ENCODE data around the gene ATE1.
"Not testable (repeated sequence)": the region's sequence is repeated elsewhere in the genome, so short reads cannot be mapped to it uniquely, and the experiment has no call there.

The ATE1 gene

DNA sequence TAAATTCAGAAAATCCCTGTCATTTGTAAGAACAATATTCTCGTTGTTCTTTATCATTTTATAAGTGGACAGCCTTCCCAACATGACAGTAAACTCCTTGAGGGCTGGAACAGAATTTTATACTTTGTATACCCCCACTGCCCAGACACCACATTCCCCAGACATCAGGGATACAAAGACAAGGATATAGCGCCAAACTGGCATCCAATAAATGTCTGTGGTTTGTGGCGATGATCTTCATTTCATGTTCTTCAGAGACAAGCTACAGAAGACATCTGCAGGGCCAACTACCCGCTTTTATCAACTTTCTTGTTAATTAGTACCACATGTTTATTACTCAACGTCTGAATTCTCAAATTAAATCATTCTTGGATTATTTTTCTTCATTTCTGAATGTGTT, 155.9 kb downstream of the ATE1 start:
- Histone ChIP-seq H3K36me3 (ENCODE audit: control insufficient read depth, insufficient read depth, low read length) (no peaks in the 10 kb centered on the region), H3K9ac (ENCODE audit: low read depth, low read length) (no peak overlapping the region), H3K9me3 (ENCODE audit: control insufficient read depth, insufficient read depth, low read length) (no peaks in the 10 kb centered on the region; the same call in 1 of the 2 replicates), H3K27me3 (ENCODE audit: control insufficient read depth, insufficient read depth, low read length) (no peaks in the 10 kb centered on the region), H3K27ac (ENCODE audit: low read depth, low read length) (no peak overlapping the region), H3K4me1 (ENCODE audit: control insufficient read depth, insufficient read depth, low read length) (peaks cover 14% of the 10 kb centered on the region), H3K4me3 (ENCODE audit: low read depth, low read length) (no peak overlapping the region)

DNA sequence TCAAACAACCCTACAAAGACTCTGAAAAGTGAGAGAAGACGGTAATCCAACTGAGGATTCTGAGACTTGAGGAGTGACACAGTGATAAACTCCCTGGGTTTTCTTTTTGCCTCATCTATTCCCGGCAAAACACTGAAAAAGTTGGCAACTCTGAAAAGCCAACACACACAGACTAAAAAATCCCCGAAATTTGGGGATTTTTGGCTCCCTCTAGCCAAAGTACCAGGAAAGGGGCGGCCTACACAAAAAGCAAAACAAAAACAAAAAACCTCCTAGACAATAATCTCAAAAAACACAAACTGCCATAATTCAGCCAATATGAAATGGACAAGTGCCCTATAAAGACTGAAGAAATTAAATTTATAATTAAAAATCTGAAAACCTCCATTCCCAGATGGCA, 161.4 kb downstream of the ATE1 start:
- Histone ChIP-seq H3K9me3 (ENCODE audit: control insufficient read depth, insufficient read depth, low read length) (no peaks in the 10 kb centered on the region; the same call in 1 of the 2 replicates), H3K27me3 (ENCODE audit: control insufficient read depth, insufficient read depth, low read length) (no peaks in the 10 kb centered on the region), H3K9ac (ENCODE audit: low read depth, low read length) (no peak overlapping the region), H3K36me3 (ENCODE audit: control insufficient read depth, insufficient read depth, low read length) (no peaks in the 10 kb centered on the region), H3K27ac (ENCODE audit: low read depth, low read length) (no peak overlapping the region), H3K4me1 (ENCODE audit: control insufficient read depth, insufficient read depth, low read length) (no peaks in the 10 kb centered on the region; the same call in 1 of the 2 replicates), H3K4me3 (ENCODE audit: low read depth, low read length) (no peak overlapping the region)

DNA sequence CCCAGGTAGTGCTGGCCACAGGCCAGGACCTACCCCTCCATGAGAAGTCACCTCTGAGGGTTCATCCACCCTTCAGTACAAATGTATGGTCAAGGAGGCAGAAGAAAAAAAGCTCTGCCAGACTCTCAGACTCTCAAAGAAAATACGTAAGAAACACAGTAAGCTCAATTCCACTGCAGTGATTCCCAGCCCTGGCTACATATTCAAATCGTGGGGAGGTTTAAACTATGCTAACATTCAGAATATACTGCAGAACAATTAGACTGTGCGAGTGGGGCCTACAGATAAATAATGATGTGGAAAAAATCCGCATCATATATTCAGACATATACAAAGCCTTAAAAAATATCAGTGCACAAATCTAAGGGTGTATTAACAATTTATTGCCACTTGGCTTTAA, 162.6 kb downstream of the ATE1 start:
- no peak overlapping the region for H3K4me3 ChIP-seq (ENCODE audit: low read depth, low read length)
- H3K36me3 ChIP-seq (ENCODE audit: control insufficient read depth, insufficient read depth, low read length), result no peaks in the 10 kb centered on the region
- H3K27me3 ChIP-seq (ENCODE audit: control insufficient read depth, insufficient read depth, low read length), result no peaks in the 10 kb centered on the region

DNA sequence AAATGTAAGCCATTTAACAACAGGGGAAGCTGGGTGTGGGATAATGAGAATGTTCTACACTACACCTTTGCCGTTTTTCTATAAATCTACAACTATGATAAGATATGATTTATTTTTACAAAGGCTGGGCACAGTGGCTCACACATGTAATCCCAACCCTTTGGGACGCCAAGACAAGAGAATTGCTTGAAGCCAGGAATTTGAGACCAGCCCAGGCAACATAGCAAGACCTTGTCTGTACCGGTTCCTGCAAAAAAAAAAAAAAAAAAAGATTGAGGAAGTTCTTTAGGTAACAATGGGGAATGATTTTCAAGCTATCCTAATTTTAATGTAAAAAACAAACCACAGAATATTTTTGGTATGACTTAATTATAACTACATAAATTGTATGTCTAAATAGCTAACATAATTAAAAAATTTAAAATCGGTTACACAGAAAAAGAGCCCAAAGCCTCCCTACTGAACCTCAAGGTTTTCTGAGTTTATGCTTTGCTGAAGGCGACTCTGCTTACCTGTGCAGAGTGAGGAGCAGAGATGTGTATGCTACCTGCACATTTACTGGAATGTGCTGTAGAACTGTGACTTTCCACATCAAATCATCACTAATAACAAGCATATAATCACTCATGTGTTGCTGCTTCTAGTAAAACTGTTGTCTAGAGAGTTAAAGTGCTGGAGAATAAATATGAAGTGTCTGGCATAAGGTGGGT, 163.4 kb downstream of the ATE1 start:
- no peak overlapping the region for H3K4me3 ChIP-seq (ENCODE audit: low read depth, low read length)
- H3K4me1 ChIP-seq (ENCODE audit: control insufficient read depth, insufficient read depth, low read length), result no peaks in the 10 kb centered on the region; the same call in 1 of the 2 replicates
- peaks cover 16% of the 10 kb centered on the region for H3K9me3 ChIP-seq (ENCODE audit: control insufficient read depth, insufficient read depth, low read length)
- no peak overlapping the region for H3K27ac ChIP-seq (ENCODE audit: low read depth, low read length)
- no peaks in the 10 kb centered on the region for H3K27me3 ChIP-seq (ENCODE audit: control insufficient read depth, insufficient read depth, low read length)
- H3K9ac ChIP-seq (ENCODE audit: low read depth, low read length), result no peak overlapping the region
- H3K36me3 ChIP-seq (ENCODE audit: control insufficient read depth, insufficient read depth, low read length), result no peaks in the 10 kb centered on the region

More for the DNA sequence above, 162.6 kb downstream of the ATE1 start:
- Histone ChIP-seq H3K4me1 (ENCODE audit: control insufficient read depth, insufficient read depth, low read length) (no peaks in the 10 kb centered on the region; the same call in 1 of the 2 replicates), H3K9me3 (ENCODE audit: control insufficient read depth, insufficient read depth, low read length) (peaks cover 9% of the 10 kb centered on the region), H3K27ac (ENCODE audit: low read depth, low read length) (no peak overlapping the region), H3K9ac (ENCODE audit: low read depth, low read length) (no peak overlapping the region)

DNA sequence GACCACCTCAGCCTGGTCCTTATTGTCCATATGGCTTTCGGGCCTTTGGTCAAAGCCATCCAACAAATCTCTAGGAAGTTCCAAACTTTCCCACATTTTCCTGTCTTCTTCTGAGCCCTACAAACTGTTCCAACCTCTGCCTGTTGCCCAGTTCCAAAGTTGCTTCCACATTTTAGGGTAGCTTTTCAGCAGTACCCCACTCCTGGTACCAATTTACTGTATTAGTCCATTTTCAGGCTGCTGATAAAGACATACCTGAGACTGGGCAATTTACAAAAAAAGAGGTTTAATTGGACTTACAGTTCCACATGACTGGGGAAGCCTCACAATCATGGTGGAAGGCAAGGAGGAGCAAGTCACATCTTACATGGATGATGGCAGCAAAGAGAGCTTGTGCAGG, 170.6 kb downstream of the ATE1 start:
- not testable (repeated sequence) for H3K9ac ChIP-seq (ENCODE audit: low read depth, low read length); H3K27ac ChIP-seq (ENCODE audit: low read depth, low read length); H3K36me3 ChIP-seq (ENCODE audit: control insufficient read depth, insufficient read depth, low read length); H3K4me1 ChIP-seq (ENCODE audit: control insufficient read depth, insufficient read depth, low read length); H3K4me3 ChIP-seq (ENCODE audit: low read depth, low read length); H3K27me3 ChIP-seq (ENCODE audit: control insufficient read depth, insufficient read depth, low read length)
- peaks cover 45% of the 10 kb centered on the region for H3K9me3 ChIP-seq (ENCODE audit: control insufficient read depth, insufficient read depth, low read length)

DNA sequence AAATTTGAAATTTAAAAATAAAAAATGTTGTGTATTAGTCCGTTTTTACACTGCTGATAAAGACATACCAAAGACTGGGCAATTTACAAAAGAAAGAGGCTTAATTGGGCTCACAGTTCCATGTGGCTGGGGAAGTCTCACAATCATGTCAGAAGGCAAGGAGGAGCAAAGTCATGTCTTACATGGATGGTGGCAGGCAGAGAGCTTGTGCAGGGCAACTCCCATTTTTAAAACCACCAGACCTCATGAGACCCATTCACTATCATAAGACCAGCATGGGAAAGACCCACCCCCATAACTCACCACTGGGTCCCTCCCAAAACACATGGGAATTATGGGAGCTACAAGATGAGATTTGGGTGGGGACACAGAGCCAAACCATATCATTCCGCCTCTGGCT, 172.3 kb downstream of the ATE1 start:
- H3K27ac ChIP-seq (ENCODE audit: low read depth, low read length); H3K4me3 ChIP-seq (ENCODE audit: low read depth, low read length); H3K36me3 ChIP-seq (ENCODE audit: control insufficient read depth, insufficient read depth, low read length); H3K9ac ChIP-seq (ENCODE audit: low read depth, low read length); H3K4me1 ChIP-seq (ENCODE audit: control insufficient read depth, insufficient read depth, low read length); H3K27me3 ChIP-seq (ENCODE audit: control insufficient read depth, insufficient read depth, low read length): not testable (repeated sequence)
- peaks cover 38% of the 10 kb centered on the region for H3K9me3 ChIP-seq (ENCODE audit: control insufficient read depth, insufficient read depth, low read length)

DNA sequence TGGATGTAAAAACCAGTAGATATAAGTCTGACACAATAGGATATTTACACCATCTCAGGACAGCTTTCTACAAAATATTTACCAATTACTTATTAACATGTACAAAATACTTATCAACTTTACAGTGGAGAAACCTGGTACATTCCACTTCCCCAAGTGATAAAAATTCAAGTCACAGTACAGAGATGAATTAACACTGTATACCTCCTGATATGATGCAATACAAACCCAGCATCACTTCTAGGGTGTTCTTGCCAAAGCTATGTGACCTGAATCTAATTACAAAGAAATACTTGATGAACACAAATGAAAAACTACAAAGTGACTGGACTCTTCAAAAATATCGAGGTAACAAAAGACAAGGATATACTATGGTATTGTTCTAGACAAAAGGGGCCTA, 173.2 kb downstream of the ATE1 start:
- Histone ChIP-seq H3K36me3 (ENCODE audit: control insufficient read depth, insufficient read depth, low read length) (no peaks in the 10 kb centered on the region), H3K9me3 (ENCODE audit: control insufficient read depth, insufficient read depth, low read length) (peaks cover 30% of the 10 kb centered on the region), H3K4me1 (ENCODE audit: control insufficient read depth, insufficient read depth, low read length) (no peaks in the 10 kb centered on the region), H3K9ac (ENCODE audit: low read depth, low read length) (no peak overlapping the region), H3K4me3 (ENCODE audit: low read depth, low read length) (no peak overlapping the region), H3K27me3 (ENCODE audit: control insufficient read depth, insufficient read depth, low read length) (no peaks in the 10 kb centered on the region), H3K27ac (ENCODE audit: low read depth, low read length) (no peak overlapping the region)

DNA sequence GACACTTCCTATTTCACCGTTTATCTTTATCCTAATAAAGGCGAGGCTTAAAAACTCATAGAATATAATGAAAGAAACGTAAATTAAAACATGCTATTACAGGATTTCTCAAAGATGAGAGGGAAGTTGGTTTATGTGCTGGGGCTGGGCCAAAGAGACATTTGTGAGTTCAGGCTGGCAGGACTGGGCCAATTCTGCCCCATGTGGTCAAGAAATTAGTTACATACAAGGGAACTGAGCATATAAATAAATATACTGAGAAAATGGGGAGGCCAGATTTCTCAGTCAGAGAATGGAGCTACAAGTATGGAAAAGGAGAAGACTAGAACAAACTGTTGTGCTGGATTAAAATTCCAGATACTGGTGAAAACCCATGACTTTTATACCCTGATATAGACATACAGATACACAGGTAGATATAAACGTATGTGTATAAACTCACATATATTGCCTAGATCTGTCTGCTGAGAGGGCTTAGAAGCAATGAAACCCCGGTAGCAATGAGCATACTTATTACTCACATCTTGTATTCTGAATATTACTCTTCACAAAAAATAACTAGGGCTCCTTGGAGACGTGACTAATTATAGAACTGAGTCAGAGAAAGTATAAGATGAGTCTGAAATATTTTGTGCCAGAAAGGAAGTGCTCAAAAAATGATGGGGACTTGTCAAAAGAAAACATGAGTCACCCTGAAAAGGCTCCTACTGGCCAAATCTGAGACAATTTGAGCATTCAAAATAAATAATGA, 173.9 kb downstream of the ATE1 start:
- Histone ChIP-seq H3K4me1 (ENCODE audit: control insufficient read depth, insufficient read depth, low read length) (no peaks in the 10 kb centered on the region), H3K9ac (ENCODE audit: low read depth, low read length) (no peak overlapping the region), H3K27ac (ENCODE audit: low read depth, low read length) (no peak overlapping the region), H3K9me3 (ENCODE audit: control insufficient read depth, insufficient read depth, low read length) (peaks cover 28% of the 10 kb centered on the region), H3K36me3 (ENCODE audit: control insufficient read depth, insufficient read depth, low read length) (no peaks in the 10 kb centered on the region), H3K4me3 (ENCODE audit: low read depth, low read length) (no peak overlapping the region), H3K27me3 (ENCODE audit: control insufficient read depth, insufficient read depth, low read length) (no peaks in the 10 kb centered on the region)

DNA sequence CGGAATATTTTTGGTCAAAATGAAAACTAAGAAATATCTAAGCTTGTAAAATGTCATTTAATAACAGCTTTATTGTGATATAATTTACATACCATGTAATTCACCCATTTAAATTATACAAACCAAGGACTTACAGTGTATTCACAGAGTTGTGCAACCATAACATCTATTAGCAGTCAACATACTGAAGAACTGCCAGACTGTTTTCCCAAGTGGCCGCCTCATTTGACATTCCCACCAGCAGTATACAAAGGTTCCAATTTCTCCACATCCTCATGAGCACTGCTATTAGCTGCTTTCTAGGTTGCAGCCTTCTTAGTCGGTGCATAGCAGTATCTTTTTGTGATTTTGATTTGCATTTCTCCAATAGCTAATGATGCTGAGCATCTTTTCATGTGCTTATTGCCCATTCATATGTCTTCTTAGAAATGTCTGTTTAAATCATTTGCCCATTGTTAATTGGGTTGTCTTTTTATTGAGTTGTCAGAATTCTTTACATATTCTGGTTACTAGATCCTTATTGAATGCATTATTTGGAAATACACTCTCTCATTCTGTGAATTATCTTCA, 176.6 kb downstream of the ATE1 start:
- no peaks in the 10 kb centered on the region for H3K36me3 ChIP-seq (ENCODE audit: control insufficient read depth, insufficient read depth, low read length)
- no peak overlapping the region for H3K9ac ChIP-seq (ENCODE audit: low read depth, low read length)
- no peak overlapping the region for H3K27ac ChIP-seq (ENCODE audit: low read depth, low read length)
- H3K27me3 ChIP-seq (ENCODE audit: control insufficient read depth, insufficient read depth, low read length), result no peaks in the 10 kb centered on the region
- no peaks in the 10 kb centered on the region for H3K4me1 ChIP-seq (ENCODE audit: control insufficient read depth, insufficient read depth, low read length)
- peaks cover 7% of the 10 kb centered on the region; the same call in 1 of the 2 replicates for H3K9me3 ChIP-seq (ENCODE audit: control insufficient read depth, insufficient read depth, low read length)
- H3K4me3 ChIP-seq (ENCODE audit: low read depth, low read length), result no peak overlapping the region

DNA sequence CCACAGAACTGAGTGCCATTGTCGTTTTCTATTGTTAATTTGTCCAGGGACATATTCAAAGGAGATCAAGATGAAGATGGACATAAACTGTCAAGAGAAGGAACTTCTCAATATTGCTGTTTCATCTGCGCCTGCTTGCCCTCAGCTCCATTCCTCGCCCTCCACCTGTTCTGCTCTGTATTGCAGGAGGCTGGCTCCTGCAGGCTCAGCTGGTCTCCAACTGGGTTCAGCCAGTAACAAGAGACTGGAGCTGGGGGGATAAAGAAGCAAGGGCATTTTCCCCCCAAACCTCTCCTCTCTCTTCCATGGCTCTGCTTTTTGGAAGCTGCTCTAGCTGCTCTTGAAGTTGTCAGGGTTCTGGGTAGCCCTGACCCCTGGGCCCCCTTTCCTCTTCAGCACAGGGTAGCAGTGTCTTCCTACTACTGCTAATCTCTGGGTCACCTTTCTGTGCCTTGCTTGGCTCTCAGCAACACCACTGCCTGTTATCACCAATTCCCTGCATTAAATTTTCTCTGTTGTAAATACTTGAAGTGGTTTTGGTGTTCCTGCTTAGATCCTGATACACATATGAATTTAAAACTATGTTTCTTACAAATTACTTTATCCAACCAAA, 180.6 kb downstream of the ATE1 start:
- Histone ChIP-seq H3K36me3 (ENCODE audit: control insufficient read depth, insufficient read depth, low read length) (peaks cover 9% of the 10 kb centered on the region; the same call in 1 of the 2 replicates), H3K27ac (ENCODE audit: low read depth, low read length) (no peak overlapping the region), H3K9me3 (ENCODE audit: control insufficient read depth, insufficient read depth, low read length) (no peaks in the 10 kb centered on the region), H3K4me1 (ENCODE audit: control insufficient read depth, insufficient read depth, low read length) (no peaks in the 10 kb centered on the region), H3K9ac (ENCODE audit: low read depth, low read length) (no peak overlapping the region), H3K4me3 (ENCODE audit: low read depth, low read length) (no peak overlapping the region), H3K27me3 (ENCODE audit: control insufficient read depth, insufficient read depth, low read length) (no peaks in the 10 kb centered on the region)

Data from HUES48 (cell line).